Parathyroid adenoma (tissue), 2 donors: Measurements from ENCODE around the gene KCNB1.

Source experiments
- H2AFZ ChIP-seq: fragments of 300-600 bp; sonication (generic); one replicate; pipeline ENCODE4 v1.7.0; 2017; ENCODE audit warnings: antibody characterized with exemption, mild to moderate bottlenecking
- H3K27ac ChIP-seq: fragments of 300-600 bp; sonication (generic); one replicate; pipeline ENCODE4 v1.7.0; 2017
- H3K27me3 ChIP-seq: fragments of 300-600 bp; sonication (generic); one replicate; pipeline ENCODE4 v1.7.0; 2017; ENCODE audit warnings: low read length; ENCODE audit not compliant: control insufficient read depth, insufficient read depth
- H3K36me3 ChIP-seq: fragments of 300-600 bp; sonication (generic); one replicate; pipeline ENCODE4 v1.7.0; 2017; ENCODE audit warnings: low read length; ENCODE audit not compliant: control insufficient read depth, insufficient read depth
- H3K4me1 ChIP-seq: fragments of 300-600 bp; sonication (generic); one replicate; pipeline ENCODE4 v1.7.0; 2017; ENCODE audit warnings: control low read depth
- H3K4me2 ChIP-seq: fragments of 300-600 bp; sonication (generic); one replicate; pipeline ENCODE4 v1.7.0; 2017; ENCODE audit warnings: low read length
- H3K4me3 ChIP-seq: fragments of 300-600 bp; sonication (generic); one replicate; pipeline ENCODE4 v1.7.0; 2017; ENCODE audit warnings: low read depth, low read length
- H3K79me2 ChIP-seq: fragments of 300-600 bp; sonication (generic); one replicate; pipeline ENCODE4 v1.7.0; 2017; ENCODE audit warnings: control low read depth
- H3K9ac ChIP-seq: fragments of 300-600 bp; sonication (generic); one replicate; pipeline ENCODE4 v1.7.0; 2017; ENCODE audit warnings: mild to moderate bottlenecking
- H3K9me3 ChIP-seq: fragments of 300-600 bp; sonication (generic); one replicate; pipeline ENCODE4 v1.7.0; 2017; ENCODE audit warnings: low read length; ENCODE audit not compliant: control insufficient read depth
- TF ChIP-seq, protein P1 (sequence below): fragments of 300-600 bp; sonication (generic); IDR thresholded peaks from one replicate; pipeline ENCODE4 v1.7.0; 2017; ENCODE audit warnings: antibody characterized with exemption, mild to moderate bottlenecking
- donor health status: primary hyperparathyroidism.

The KCNB1 gene

DNA sequence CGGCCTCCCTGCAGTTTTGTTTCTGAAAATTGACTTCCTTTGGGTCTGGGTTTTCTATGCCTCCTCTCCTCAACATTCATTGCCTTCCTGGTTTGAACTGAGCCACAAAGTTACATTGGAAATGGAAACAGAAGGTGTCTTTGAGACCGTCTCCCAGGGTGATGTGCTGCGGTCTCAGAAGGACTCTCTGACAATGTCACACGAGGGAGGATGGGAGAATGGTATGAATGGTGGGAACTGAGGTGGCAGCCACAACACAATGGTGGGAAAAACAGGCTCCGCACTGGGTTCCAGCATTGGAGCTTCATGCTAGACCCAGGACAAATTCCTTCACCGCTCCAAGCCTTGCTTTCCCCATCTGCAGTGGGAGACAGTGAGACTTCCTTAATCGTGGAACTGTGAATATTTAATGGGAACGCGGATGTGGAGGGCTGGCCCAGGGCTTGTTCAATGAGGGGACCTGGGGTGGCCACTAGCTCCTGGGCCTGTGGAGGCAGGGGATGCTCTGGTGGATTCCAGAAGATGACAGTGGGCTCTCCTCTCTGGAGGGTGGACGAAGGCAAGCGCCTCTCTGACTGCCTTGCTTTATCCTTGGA lies 73.9 kb downstream of the KCNB1 start:
- H2AFZ ChIP-seq: no peak overlapping the region
- H3K27me3 ChIP-seq: no peaks in the 10 kb centered on the region
- no peak overlapping the region for H3K4me3 ChIP-seq
- no peak overlapping the region for H3K27ac ChIP-seq
- H3K79me2 ChIP-seq: no peaks in the 10 kb centered on the region
- no peak overlapping the region for H3K4me2 ChIP-seq
- no peak overlapping the region for H3K9ac ChIP-seq
- H3K36me3 ChIP-seq: no peaks in the 10 kb centered on the region
- H3K9me3 ChIP-seq: no peaks in the 10 kb centered on the region
- H3K4me1 ChIP-seq: no peaks in the 10 kb centered on the region
- TF ChIP-seq, protein P1, sequence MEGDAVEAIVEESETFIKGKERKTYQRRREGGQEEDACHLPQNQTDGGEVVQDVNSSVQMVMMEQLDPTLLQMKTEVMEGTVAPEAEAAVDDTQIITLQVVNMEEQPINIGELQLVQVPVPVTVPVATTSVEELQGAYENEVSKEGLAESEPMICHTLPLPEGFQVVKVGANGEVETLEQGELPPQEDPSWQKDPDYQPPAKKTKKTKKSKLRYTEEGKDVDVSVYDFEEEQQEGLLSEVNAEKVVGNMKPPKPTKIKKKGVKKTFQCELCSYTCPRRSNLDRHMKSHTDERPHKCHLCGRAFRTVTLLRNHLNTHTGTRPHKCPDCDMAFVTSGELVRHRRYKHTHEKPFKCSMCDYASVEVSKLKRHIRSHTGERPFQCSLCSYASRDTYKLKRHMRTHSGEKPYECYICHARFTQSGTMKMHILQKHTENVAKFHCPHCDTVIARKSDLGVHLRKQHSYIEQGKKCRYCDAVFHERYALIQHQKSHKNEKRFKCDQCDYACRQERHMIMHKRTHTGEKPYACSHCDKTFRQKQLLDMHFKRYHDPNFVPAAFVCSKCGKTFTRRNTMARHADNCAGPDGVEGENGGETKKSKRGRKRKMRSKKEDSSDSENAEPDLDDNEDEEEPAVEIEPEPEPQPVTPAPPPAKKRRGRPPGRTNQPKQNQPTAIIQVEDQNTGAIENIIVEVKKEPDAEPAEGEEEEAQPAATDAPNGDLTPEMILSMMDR: no peak

DNA sequence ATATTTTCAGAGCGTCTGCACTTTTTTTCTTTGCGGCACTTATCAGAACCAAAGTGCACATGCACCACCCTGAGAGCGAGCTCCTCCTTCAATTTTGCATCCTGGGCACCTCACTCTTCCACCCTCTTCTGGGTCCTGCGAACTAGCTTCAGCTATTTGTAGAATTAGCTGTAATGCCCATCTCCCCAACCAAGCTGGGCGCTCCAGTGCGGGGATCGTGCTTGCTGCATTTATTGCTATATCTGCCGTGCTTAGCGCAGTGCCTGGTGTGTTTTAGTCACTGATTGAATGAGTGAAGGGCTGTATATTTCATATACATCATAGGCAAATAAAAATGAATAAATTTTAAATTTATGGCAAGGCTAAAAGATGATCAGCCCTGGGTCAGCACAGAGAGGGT lies 75.8 kb downstream of the KCNB1 start:
- Histone ChIP-seq H3K4me1 (no peaks in the 10 kb centered on the region), H3K79me2 (no peaks in the 10 kb centered on the region), H3K27me3 (no peaks in the 10 kb centered on the region), H3K9ac (no peak overlapping the region), H3K4me2 (no peak overlapping the region), H3K36me3 (no peaks in the 10 kb centered on the region), H3K9me3 (no peaks in the 10 kb centered on the region), H3K27ac (no peak overlapping the region), H3K4me3 (no peak overlapping the region), H2AFZ (no peak overlapping the region)
- TF ChIP-seq, protein P1: no peak

DNA sequence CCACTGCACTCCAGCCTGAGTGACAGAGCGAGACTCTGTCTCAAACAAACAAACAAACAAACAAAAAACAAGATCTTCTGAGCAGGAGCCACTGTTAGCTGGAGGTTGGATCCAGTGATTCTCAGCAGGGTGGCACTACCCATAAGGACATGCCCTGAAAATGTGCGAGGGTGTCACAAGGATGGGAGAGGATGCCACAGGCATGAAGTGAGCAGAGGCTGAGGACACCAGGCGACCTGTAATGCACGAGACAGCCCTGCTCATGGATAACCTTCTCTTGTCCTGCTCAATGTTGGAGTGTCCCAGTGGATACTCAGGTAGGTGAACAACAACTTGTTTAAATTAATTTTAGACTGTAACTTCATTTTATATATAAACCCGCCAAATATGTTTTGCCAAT lies 76.8 kb downstream of the KCNB1 start:
- H3K79me2 ChIP-seq: no peaks in the 10 kb centered on the region
- no peak overlapping the region for H3K9ac ChIP-seq
- no peaks in the 10 kb centered on the region for H3K27me3 ChIP-seq
- no peaks in the 10 kb centered on the region for H3K36me3 ChIP-seq
- TF ChIP-seq, protein P1: no peak
- no peaks in the 10 kb centered on the region for H3K4me1 ChIP-seq
- no peaks in the 10 kb centered on the region for H3K9me3 ChIP-seq
- H2AFZ ChIP-seq: no peak overlapping the region
- no peak overlapping the region for H3K4me2 ChIP-seq
- no peak overlapping the region for H3K4me3 ChIP-seq
- no peak overlapping the region for H3K27ac ChIP-seq

DNA sequence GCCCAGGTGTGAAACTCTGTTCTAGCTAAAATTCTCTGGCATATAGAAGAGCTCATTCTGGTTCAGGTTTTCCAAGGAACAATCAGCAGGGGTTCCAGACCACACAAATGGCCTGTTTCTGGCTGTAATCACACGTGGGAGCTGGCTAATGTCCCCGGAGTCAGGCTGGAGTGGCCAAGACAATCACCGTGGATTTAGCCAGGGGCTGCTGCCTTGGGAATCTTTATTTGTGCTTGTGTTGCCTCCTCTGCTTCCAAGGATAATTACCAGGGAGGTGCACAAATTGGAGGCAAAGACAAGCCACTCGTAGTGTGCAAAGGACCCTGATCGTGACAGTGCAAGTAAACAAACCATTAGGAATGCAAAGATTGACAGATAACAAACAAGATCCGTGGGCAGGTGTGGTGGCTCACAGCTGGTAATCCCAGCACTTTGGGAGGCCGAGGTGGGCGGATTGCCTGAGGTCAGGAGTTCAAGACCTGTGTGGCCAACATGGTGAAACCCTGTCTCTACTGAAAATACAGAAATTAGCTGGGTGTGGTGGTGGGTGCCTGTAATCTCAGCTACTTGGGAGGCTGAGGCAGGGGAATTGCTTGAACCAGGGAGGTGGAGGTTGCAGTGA lies 77.3 kb downstream of the KCNB1 start:
- Histone ChIP-seq H3K27me3 (no peaks in the 10 kb centered on the region), H3K4me2 (no peak overlapping the region), H3K27ac (no peak overlapping the region), H3K4me1 (no peaks in the 10 kb centered on the region), H3K79me2 (no peaks in the 10 kb centered on the region), H2AFZ (no peak overlapping the region), H3K9me3 (no peaks in the 10 kb centered on the region), H3K9ac (no peak overlapping the region), H3K4me3 (no peak overlapping the region), H3K36me3 (no peaks in the 10 kb centered on the region)
- TF ChIP-seq, protein P1: no peak

DNA sequence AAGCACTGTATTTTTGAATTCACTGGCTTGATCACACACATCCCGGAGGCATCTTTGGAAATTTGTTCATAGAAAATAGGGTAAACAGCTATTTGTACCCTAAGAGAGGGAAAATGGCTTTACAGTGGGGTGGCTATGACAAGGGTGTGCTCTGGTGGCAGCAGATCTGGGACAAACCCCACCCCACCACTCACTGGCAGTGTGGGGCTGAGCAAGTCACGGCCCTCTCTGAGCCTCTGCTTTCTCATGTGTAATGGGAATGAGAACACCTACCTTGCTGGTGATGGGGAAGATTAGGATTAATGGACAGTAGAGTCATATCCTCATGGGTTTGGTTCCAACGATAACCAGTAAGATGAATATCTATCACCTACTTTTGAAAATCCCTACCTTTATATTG lies 78.0 kb downstream of the KCNB1 start:
- Histone ChIP-seq H3K9me3 (no peaks in the 10 kb centered on the region), H2AFZ (no peak overlapping the region), H3K4me2 (no peak overlapping the region), H3K27ac (no peak overlapping the region), H3K4me3 (no peak overlapping the region), H3K79me2 (no peaks in the 10 kb centered on the region), H3K4me1 (no peaks in the 10 kb centered on the region), H3K36me3 (no peaks in the 10 kb centered on the region), H3K9ac (no peak overlapping the region), H3K27me3 (no peaks in the 10 kb centered on the region)
- TF ChIP-seq, protein P1: no peak
